ENCODE measurements around the gene ANKRD23. TPM values are rescaled to one million over a fixed set of nuclear protein-coding genes. Genes with fewer than 3 reads are reported as not detected.

Gene ANKRD23
- total and polyA plus RNA-seq, 2 of the 13 experiments (the other 11 are each of a cell fraction or from before 2014, with no cell fraction given), result 1.5 to 1.6 TPM

GRCh38 chr2:96810783-96811192 is 33.0 kb downstream of the ANKRD23 start (continued):
- TF ChIP-seq THAP8 (CRISPR knock-in tag; IDR thresholded peaks at IDR 0.05; ENCODE audit: borderline replicate concordance) (no peak), CEBPB (IDR thresholded peaks at IDR 0.05; ENCODE audit: borderline replicate concordance, low read depth, low read length) (no peak), NONO (IDR thresholded peaks at IDR 0.05) (no peak), NONO (CRISPR knock-in tag; conservative IDR thresholded peaks at IDR 0.05) (no peak), ZNF124 (CRISPR knock-in tag; IDR thresholded peaks at IDR 0.05) (no peak), ZNF572 (CRISPR knock-in tag; IDR thresholded peaks at IDR 0.05) (peak; percentile 64; the same call in 1 of the 2 replicates), ZNF292 (CRISPR knock-in tag; IDR thresholded peaks at IDR 0.05; ENCODE audit: borderline replicate concordance, low read depth) (peak; percentile 86; the same call in 1 of the 2 replicates), ZBTB37 (CRISPR knock-in tag; IDR thresholded peaks at IDR 0.05) (no peak), ZC3H13 (CRISPR knock-in tag; IDR thresholded peaks at IDR 0.05) (no peak), RARA (CRISPR knock-in tag; IDR thresholded peaks at IDR 0.05) (no peak), MTF1 (CRISPR knock-in tag; IDR thresholded peaks at IDR 0.05) (no peak), FOXA1 (IDR thresholded peaks at IDR 0.05) (no peak), FOXA1 (CRISPR knock-in tag; IDR thresholded peaks at IDR 0.05) (0 out of 2 replicates have a peak, but pooled peaks have one; percentile 23), HOXA5 (CRISPR knock-in tag; IDR thresholded peaks at IDR 0.05) (no peak), TAF1 (CRISPR knock-in tag; IDR thresholded peaks at IDR 0.05) (no peak), ZNF121 (CRISPR knock-in tag; IDR thresholded peaks at IDR 0.05) (0 out of 2 replicates have a peak, but pooled peaks have one; percentile 12), SP2 (CRISPR knock-in tag; IDR thresholded peaks at IDR 0.05) (no peak), ZBTB4 (CRISPR knock-in tag; IDR thresholded peaks at IDR 0.05; ENCODE audit: borderline replicate concordance) (0 out of 2 replicates have a peak, but pooled peaks have one; percentile 38), ZNF737 (CRISPR knock-in tag; IDR thresholded peaks at IDR 0.05; ENCODE audit: borderline replicate concordance) (no peak), HOXA7 (CRISPR knock-in tag; IDR thresholded peaks at IDR 0.05) (no peak), NBN (conservative IDR thresholded peaks at IDR 0.05) (no peak), FOSL2 (CRISPR knock-in tag; IDR thresholded peaks at IDR 0.05) (peak; percentile 21; the same call in 1 of the 2 replicates), KDM2A (CRISPR knock-in tag; IDR thresholded peaks at IDR 0.05; ENCODE audit: borderline replicate concordance, low read depth) (0 out of 2 replicates have a peak, but pooled peaks have one; percentile 47), ZSCAN29 (CRISPR knock-in tag; conservative IDR thresholded peaks at IDR 0.05) (peak; percentile 47; the same call in 1 of the 2 replicates), ZNF580 (CRISPR knock-in tag; IDR thresholded peaks at IDR 0.05; ENCODE audit: borderline replicate concordance, low read depth) (no peak), ZNF251 (CRISPR knock-in tag; IDR thresholded peaks at IDR 0.05) (no peak), ZC3H4 (CRISPR knock-in tag; IDR thresholded peaks at IDR 0.05; ENCODE audit: borderline replicate concordance) (no peak), HNRNPL (IDR thresholded peaks at IDR 0.05; ENCODE audit: low read depth, low read length) (0 out of 2 replicates have a peak, but pooled peaks have one; percentile 52), SNAI1 (CRISPR knock-in tag; IDR thresholded peaks at IDR 0.05; ENCODE audit: borderline replicate concordance) (no peak)

All from HepG2 (cell line).